ENCODE results near the gene RGS7.

Gene RGS7

GRCh38 chr1:241356519-241357365 is at the start of gene RGS7:
Gene RGS7 (minus strand): TSS chr1:241357205.
- Mint-ChIP-seq H3K36me3 (ENCODE audit: low read depth) (no peaks in the 10 kb centered on the region), H3K27me3 (ENCODE audit: low read depth, poor library complexity) (peaks cover 48% of the 10 kb centered on the region), H3K27ac (peak within 1 kb of the TSS; percentile 12), H3K4me3 (peak within 1 kb of the TSS; percentile 93), H3K9me3 (no peaks in the 10 kb centered on the region), H3K4me1 (peaks cover 17% of the 10 kb centered on the region)
- DNase-seq, result peak; percentile 82
- no peak for TF ChIP-seq CTCF (IDR thresholded peaks at IDR 0.05)

GRCh38 chr1:241406421-241406820 is 49.4 kb upstream of the RGS7 start:
- Mint-ChIP-seq H3K36me3 (ENCODE audit: low read depth) (no peaks in the 10 kb centered on the region), H3K27me3 (ENCODE audit: low read depth, poor library complexity) (no peaks in the 10 kb centered on the region), H3K4me3 (no peak overlapping the region), H3K27ac (no peak overlapping the region), H3K9me3 (no peaks in the 10 kb centered on the region), H3K4me1 (no peaks in the 10 kb centered on the region)
- no peak for TF ChIP-seq CTCF (IDR thresholded peaks at IDR 0.05)
- no peak for DNase-seq

- peaks cover 16% of the 10 kb centered on the region for H3K4me1 Mint-ChIP-seq
- no peak for DNase-seq
- no peaks in the 10 kb centered on the region for H3K9me3 Mint-ChIP-seq
- no peak overlapping the region for H3K4me3 Mint-ChIP-seq
- H3K27ac Mint-ChIP-seq, result no peak overlapping the region
- no peak for TF ChIP-seq CTCF (IDR thresholded peaks at IDR 0.05)
- H3K27me3 Mint-ChIP-seq (ENCODE audit: low read depth, poor library complexity), result no peaks in the 10 kb centered on the region
- no peaks in the 10 kb centered on the region for H3K36me3 Mint-ChIP-seq (ENCODE audit: low read depth)
These were observed 44.2 kb upstream of the RGS7 start for GRCh38 chr1:241401156-241401555.

GRCh38 chr1:241396747-241397681 is 40.0 kb upstream of the RGS7 start:
- Mint-ChIP-seq H3K27ac (no peak overlapping the region), H3K27me3 (ENCODE audit: low read depth, poor library complexity) (no peaks in the 10 kb centered on the region), H3K9me3 (no peaks in the 10 kb centered on the region), H3K4me1 (peaks cover 17% of the 10 kb centered on the region), H3K36me3 (ENCODE audit: low read depth) (no peaks in the 10 kb centered on the region), H3K4me3 (no peak overlapping the region)
- no peak for DNase-seq
- TF ChIP-seq CTCF (IDR thresholded peaks at IDR 0.05), result no peak

- DNase-seq, result no peak
- Mint-ChIP-seq H3K27me3 (ENCODE audit: low read depth, poor library complexity) (no peaks in the 10 kb centered on the region), H3K4me3 (no peak overlapping the region), H3K9me3 (no peaks in the 10 kb centered on the region), H3K27ac (no peak overlapping the region), H3K36me3 (ENCODE audit: low read depth) (no peaks in the 10 kb centered on the region), H3K4me1 (peaks cover 10% of the 10 kb centered on the region)
- TF ChIP-seq CTCF (IDR thresholded peaks at IDR 0.05), result no peak
These were observed 35.1 kb upstream of the RGS7 start for GRCh38 chr1:241391926-241392710.

Measured in nephron progenitor cell (in vitro differentiated cells).